Caco-2 (cell line): ENCODE data around the gene RLN3. TPM values are rescaled to one million over a fixed set of nuclear protein-coding genes. Genes with fewer than 3 reads are reported as not detected.
"Not testable (repeated sequence)": the region's sequence is repeated elsewhere in the genome, so short reads cannot be mapped to it uniquely, and the experiment has no call there.

ENCODE experiments used
- BruUV-seq: library from RNA; stranded (reverse); fragments of 400-500 nt; replicated peaks from 2 replicates; lab custom pipeline; 2021; lab: Mats Ljungman, UMichigan
- CTCF ChIA-PET: fragments of 300-600 bp; sonication (Branson Sonifier 250); formaldehyde crosslinking; loops from one replicate; lab custom pipeline; 2022; ENCODE audit warnings: antibody characterized with exemption; lab: Charles Lee
- POLR2A ChIA-PET: fragments of 300-600 bp; sonication (Branson Sonifier 250); formaldehyde crosslinking; loops from one replicate; lab custom pipeline; 2022; ENCODE audit warnings: antibody characterized with exemption; lab: Charles Lee
- DNase-seq, 2 experiments: peaks; one replicate each; pipeline versions ENCODE4 v3.0.0 to v3.0.0-alpha.2; 2020 to 2022
- H3K27me3 ChIP-seq: replicated peaks from 2 replicates; pipeline ENCODE4 v1.6.0; 2011; ENCODE audit warnings: low read length; ENCODE audit not compliant: control insufficient read depth, insufficient read depth
- H3K36me3 ChIP-seq: 2 replicates; pipeline ENCODE4 v1.5.1; 2011; ENCODE audit warnings: low read length; ENCODE audit not compliant: control insufficient read depth, insufficient read depth
- H3K4me1 ChIP-seq: fragments of 250-450 bp; sonication (Bioruptor Pico); 2 replicates; pipeline ENCODE4 v1.5.1; 2020; ENCODE audit warnings: mild to moderate bottlenecking
- H3K4me3 ChIP-seq: 2 replicates; pipeline ENCODE4 v1.5.1; 2011; ENCODE audit warnings: low read depth, mild to moderate bottlenecking, control low read depth, low read length
- H3K9me3 ChIP-seq: fragments of 250-450 bp; sonication (Bioruptor Pico); 2 replicates; pipeline ENCODE4 v1.5.1; 2020; ENCODE audit warnings: mild to moderate bottlenecking, moderate library complexity
- H3K27ac Mint-ChIP-seq: one replicate; pipeline ENCODE4 v1.8.0; 2022; ENCODE audit warnings: mixed read lengths; ENCODE audit not compliant: unreplicated experiment
- H3K27me3 Mint-ChIP-seq: one replicate; pipeline ENCODE4 v1.8.0; 2022; ENCODE audit warnings: mixed read lengths; ENCODE audit not compliant: insufficient read depth, unreplicated experiment
- H3K36me3 Mint-ChIP-seq: one replicate; pipeline ENCODE4 v1.8.0; 2022; ENCODE audit warnings: mild to moderate bottlenecking, mixed read lengths; ENCODE audit not compliant: insufficient read depth, unreplicated experiment
- H3K4me1 Mint-ChIP-seq: one replicate; pipeline ENCODE4 v1.8.0; 2022; ENCODE audit warnings: low read depth, mixed read lengths; ENCODE audit not compliant: unreplicated experiment
- H3K4me3 Mint-ChIP-seq: one replicate; pipeline ENCODE4 v1.8.0; 2022; ENCODE audit warnings: mild to moderate bottlenecking, moderate library complexity, mixed read lengths; ENCODE audit not compliant: unreplicated experiment
- H3K9me3 Mint-ChIP-seq: one replicate; pipeline ENCODE4 v1.8.0; 2022; ENCODE audit warnings: mixed read lengths; ENCODE audit not compliant: unreplicated experiment
- intact Hi-C: fragments of 100-400 bp; cut with micrococcal nuclease; formaldehyde crosslinking; loops from one replicate; pipeline ENCODE4 v1.10.0; 2022; ENCODE audit not compliant: unreplicated experiment
- total RNA-seq: library from RNA; stranded (reverse); gene quantifications from 2 replicates; pipeline ENCODE4 v1.2.3, GENCODE V29; 2022
- TF ChIP-seq, protein P1 (sequence below), 2 experiments: fragments of 200-600 bp in 1 of 2; IDR thresholded peaks; 1 replicate in 1 of 2; 2 replicates in 1 of 2; pipeline versions ENCODE4 v1.5.1 to v1.8.0; 2011 to 2022; ENCODE audit warnings: antibody characterized with exemption in 1 of 2, control low read depth in 1 of 2, inconsistent platforms in 1 of 2, low read depth in 1 of 2, low read length in 1 of 2, mild to moderate bottlenecking in 1 of 2, moderate library complexity in 1 of 2; ENCODE audit not compliant: insufficient read depth in 1 of 2, severe bottlenecking in 1 of 2, unreplicated experiment in 1 of 2

Gene RLN3
- total RNA-seq, 1 experiment from 2014 or later, result not detected

DNA sequence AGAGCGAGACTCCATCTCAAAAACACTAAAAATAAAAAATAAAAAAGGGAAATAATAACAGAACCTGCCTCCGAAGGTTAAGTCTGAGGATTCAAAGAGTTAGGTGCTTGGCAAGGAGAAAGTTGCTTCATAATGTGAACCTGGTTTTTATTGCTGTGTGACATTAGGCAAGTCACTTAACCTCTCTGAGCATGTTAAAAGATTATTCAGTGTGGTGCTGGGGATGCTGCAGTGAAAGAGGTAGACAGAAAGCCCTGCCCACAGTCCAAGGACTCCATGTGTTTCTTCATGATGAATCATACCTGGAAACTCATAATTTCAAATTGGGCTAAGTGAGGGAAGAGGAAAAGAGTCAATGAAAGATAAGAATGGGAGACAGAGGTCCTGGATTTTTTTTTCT is 6.0 kb downstream of the RLN3 start:
- CTCF ChIA-PET, result no interaction called here
- TF ChIP-seq, protein P1, sequence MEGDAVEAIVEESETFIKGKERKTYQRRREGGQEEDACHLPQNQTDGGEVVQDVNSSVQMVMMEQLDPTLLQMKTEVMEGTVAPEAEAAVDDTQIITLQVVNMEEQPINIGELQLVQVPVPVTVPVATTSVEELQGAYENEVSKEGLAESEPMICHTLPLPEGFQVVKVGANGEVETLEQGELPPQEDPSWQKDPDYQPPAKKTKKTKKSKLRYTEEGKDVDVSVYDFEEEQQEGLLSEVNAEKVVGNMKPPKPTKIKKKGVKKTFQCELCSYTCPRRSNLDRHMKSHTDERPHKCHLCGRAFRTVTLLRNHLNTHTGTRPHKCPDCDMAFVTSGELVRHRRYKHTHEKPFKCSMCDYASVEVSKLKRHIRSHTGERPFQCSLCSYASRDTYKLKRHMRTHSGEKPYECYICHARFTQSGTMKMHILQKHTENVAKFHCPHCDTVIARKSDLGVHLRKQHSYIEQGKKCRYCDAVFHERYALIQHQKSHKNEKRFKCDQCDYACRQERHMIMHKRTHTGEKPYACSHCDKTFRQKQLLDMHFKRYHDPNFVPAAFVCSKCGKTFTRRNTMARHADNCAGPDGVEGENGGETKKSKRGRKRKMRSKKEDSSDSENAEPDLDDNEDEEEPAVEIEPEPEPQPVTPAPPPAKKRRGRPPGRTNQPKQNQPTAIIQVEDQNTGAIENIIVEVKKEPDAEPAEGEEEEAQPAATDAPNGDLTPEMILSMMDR (IDR thresholded peaks at IDR 0.05; ENCODE audit: insufficient read depth in 1 of 2, low read depth in 1 of 2, low read length in 1 of 2, severe bottlenecking in 1 of 2, unreplicated experiment in 1 of 2), result no peak
- Histone ChIP-seq H3K4me1 (no peaks in the 10 kb centered on the region), H3K27me3 (no peaks in the 10 kb centered on the region), H3K9me3 (no peaks in the 10 kb centered on the region), H3K36me3 (no peaks in the 10 kb centered on the region), H3K4me3 (no peak overlapping the region)
- no peak for DNase-seq
- H3K36me3 Mint-ChIP-seq, result peaks cover 10% of the 10 kb centered on the region
- intact Hi-C loops, result loop anchor here (2.0 kb wide), 1 partner anchor 153 kb away; no protein-coding TSS in a partner anchor
- no peak overlapping the region for H3K4me3 Mint-ChIP-seq
- BruUV-seq, result no TSS peak
- POLR2A ChIA-PET, result no interaction called here
- H3K4me1 Mint-ChIP-seq, result peaks cover 6% of the 10 kb centered on the region
- H3K9me3 Mint-ChIP-seq, result no peaks in the 10 kb centered on the region
- no peak overlapping the region for H3K27ac Mint-ChIP-seq
- no peaks in the 10 kb centered on the region for H3K27me3 Mint-ChIP-seq

DNA sequence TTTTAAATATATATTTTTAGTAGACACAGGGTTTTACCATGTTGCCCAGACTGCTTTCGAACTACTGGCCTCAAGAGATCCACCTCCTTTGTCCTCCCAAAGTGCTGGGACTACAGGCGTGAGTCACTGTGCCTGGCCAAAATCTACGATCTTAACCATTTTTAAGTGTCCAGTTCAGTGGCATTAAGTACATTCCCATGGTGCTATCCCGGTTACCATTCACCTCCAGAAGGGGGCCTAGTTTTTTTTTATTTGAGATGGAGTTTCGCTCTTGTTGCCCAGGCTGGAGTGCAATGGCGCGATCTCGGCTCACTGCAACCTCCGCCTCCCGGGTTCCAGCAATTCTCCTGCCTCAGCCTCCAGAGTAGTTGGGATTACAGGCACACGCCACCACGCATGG is 7.2 kb downstream of the RLN3 start:
- H3K27me3 ChIP-seq, H3K27me3 Mint-ChIP-seq, H3K9me3 ChIP-seq, intact Hi-C loops, H3K9me3 Mint-ChIP-seq, H3K36me3 ChIP-seq, H3K4me1 Mint-ChIP-seq, H3K4me3 ChIP-seq, H3K27ac Mint-ChIP-seq, DNase-seq, BruUV-seq, H3K4me3 Mint-ChIP-seq, H3K4me1 ChIP-seq, POLR2A ChIA-PET: not testable (repeated sequence)
- CTCF ChIA-PET, result interaction anchor here (0.7 to 1.2 kb wide), 2 partner anchors 30 to 101 kb away, joined by 3 read pairs; partner anchors contain the start of gene ASF1B
- TF ChIP-seq, protein P1 (IDR thresholded peaks at IDR 0.05; ENCODE audit: insufficient read depth in 1 of 2, low read depth in 1 of 2, low read length in 1 of 2, severe bottlenecking in 1 of 2, unreplicated experiment in 1 of 2), result peak in 1 of 2 experiments; percentile 13
- peaks cover 10% of the 10 kb centered on the region for H3K36me3 Mint-ChIP-seq

DNA sequence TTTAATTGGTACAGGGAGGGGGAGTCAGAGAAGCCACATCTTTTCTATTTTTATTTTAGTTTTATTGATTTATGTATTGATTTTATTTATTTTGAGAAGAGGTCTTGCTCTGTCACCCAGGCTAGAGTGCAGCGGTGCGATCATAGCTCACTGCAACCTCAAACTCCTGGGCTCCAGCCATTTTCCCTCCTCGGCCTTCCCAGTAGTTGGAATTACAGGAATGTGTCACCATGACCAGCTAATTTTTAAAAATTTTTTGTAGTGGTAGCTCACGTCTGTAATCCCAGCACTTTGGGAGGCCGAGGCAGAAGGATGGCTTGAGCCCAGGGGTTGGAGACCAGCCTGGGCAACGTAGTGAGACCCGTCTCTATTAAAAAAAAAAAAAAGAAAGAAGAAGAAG is 7.8 kb downstream of the RLN3 start:
- no peaks in the 10 kb centered on the region for H3K9me3 Mint-ChIP-seq
- Histone ChIP-seq H3K36me3 (no peaks in the 10 kb centered on the region), H3K4me3 (no peak overlapping the region), H3K4me1 (no peaks in the 10 kb centered on the region), H3K9me3 (no peaks in the 10 kb centered on the region), H3K27me3 (no peaks in the 10 kb centered on the region)
- CTCF ChIA-PET, result interaction anchor here (0.7 to 1.2 kb wide), 2 partner anchors 30 to 101 kb away, joined by 3 read pairs; partner anchors contain the start of gene ASF1B
- intact Hi-C loops, result no loop called here
- H3K4me1 Mint-ChIP-seq, result peaks cover 6% of the 10 kb centered on the region
- TF ChIP-seq, protein P1 (IDR thresholded peaks at IDR 0.05; ENCODE audit: insufficient read depth in 1 of 2, low read depth in 1 of 2, low read length in 1 of 2, severe bottlenecking in 1 of 2, unreplicated experiment in 1 of 2), result no peak
- peaks cover 10% of the 10 kb centered on the region for H3K36me3 Mint-ChIP-seq
- POLR2A ChIA-PET, result no interaction called here
- H3K4me3 Mint-ChIP-seq, result no peak overlapping the region
- no TSS peak for BruUV-seq
- H3K27ac Mint-ChIP-seq, result no peak overlapping the region
- no peaks in the 10 kb centered on the region for H3K27me3 Mint-ChIP-seq
- DNase-seq, result no peak
